Activated T-cell treated with anti-CD3 and anti-CD28 coated beads, Interleukin-2, amount 50 U/mL, for 48 hours (primary cell): ENCODE data around the gene NAA38.
"Not testable (repeated sequence)": the region's sequence is repeated elsewhere in the genome, so short reads cannot be mapped to it uniquely, and the experiment has no call there.

Experiments
- DNase-seq, 2 experiments: peaks; one replicate each; pipeline ENCODE4 v3.0.0-alpha.2; 2020

NAA38 gene

DNA sequence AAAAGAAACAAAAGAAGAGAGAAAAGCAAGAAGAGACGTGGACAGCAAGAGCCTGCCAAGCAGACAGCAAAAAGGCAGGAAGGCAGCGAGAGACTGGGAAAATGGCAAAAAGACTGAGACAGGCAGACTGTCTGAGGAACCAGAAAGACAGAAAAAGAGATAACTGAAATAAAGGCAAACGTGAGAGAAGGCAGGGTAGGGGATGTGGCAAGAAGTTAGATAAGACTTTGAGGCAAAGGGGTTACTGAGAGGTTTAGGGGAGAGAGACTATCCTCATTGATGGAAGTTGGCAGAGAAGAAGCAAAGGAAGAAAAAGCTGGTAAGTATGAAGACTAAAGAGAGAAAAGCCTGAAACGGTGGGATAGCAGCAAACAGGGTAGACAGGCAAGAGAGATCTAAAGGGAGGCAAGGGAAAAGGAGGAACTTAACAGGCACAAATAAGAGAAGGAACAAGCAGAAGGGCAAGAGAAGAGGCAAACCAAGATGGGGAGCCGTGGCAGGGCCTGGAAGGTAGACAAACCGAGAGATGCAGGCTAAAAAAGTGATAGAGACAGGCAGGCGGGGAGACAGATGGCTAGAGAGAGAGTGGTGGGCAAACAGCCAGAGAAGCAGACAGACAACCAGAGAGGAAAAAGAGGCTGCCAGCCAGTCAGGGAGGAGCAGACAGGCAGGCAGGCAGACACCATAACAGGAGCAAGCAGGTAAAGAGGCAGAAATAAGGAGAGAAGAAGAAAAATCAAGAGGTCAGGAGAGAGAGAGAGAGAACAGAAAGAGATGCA is 24.1 kb upstream of the NAA38 start:
- no peak for DNase-seq

DNA sequence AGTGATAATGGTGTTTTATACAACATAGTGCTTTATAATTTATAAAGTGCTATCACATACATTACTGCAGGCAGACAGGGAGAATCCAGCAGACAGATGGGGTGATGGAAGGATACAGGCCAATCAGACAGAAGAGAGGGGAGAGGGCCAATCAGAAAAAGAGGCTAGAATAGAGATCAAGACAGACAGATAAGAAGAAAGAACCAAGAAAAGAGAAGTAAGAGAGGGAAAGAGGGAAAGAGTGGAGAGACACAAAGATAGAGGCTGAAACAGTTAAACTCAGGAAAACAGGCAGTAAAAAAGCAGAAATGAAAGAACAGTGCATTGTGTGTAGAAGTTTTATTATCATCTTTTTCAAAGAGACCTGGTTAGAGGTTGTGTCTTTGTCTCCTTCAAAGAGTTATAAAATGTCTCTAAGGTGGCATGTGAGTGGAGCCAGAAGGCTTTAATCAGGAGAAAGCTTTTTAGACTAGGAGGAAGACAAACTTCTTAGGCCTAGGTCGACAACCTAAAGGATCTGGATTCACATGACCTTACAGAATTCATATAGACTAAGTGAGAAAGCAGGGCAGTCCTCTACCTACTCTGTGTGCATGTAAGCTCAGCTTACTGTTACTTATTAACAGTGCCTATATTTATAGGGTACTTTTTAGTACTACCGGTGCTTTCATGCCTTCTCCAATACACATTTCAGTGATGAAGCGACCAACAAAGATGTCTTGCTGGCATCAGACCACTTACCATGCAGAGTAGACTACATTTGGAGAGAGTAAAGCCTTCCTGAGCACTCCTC is 22.9 kb upstream of the NAA38 start:
- no peak for DNase-seq

DNA sequence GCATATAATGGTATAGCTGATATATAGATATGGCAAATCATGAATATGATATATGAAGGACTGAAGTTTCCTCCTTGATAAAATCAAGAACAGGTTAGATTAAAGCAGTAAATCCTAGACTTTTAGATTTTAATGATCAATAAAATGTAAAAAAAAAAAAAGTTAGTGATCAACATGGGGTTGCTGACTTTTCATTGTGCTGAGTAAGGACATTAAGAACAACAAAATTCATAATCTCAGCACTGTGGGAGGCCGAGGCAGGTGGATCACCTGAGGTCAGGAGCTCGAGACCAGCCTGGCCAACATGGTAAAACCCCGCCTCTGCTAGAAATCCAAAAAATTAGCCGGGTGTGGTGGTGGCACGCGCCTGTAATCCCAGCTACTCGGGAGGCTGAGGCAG is 20.9 kb upstream of the NAA38 start:
- DNase-seq = no peak

DNA sequence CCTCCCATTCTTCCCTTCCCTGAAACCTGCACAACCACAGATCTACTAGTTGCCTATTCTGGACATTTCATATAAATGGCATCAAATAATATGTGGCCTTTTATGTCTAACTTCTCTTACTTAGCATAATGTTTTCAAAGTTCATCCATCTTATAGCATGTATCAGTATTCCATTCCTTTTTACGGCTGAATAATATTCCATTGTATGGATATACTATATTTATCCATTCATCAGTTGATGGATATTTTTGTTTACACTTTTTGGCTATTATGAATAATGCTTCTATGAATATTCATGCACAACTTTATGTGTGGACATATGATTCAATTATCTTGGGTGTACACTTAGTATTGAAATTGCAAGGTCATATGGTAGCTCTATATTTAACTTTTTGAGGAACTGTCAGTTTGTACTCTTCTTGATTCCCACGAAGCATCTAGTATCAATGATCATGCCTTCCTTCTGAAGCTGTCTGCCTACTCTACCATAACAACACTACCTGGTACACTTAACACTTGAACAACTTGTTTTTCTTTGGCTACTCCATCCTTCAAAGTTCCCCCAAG is 18.5 kb upstream of the NAA38 start:
- DNase-seq = no peak

DNA sequence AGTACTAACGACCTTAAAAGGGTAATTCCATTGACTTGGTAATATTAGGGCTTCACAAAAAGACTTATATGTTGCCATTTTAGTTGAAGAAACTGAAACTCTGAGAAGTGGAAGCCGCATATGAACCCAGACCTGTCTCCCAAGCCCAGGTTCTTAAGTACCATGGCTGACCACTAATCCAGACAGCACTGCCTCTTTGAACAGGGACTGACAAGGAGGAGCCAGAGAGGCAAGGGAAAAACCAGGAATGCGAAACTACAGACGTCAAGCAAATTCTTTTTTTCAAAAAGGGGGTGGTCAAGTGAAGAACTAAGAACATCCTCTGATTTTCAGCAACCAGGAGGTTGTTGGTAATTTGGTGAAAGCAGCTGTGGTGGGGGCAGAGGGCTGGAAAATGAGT is 15.7 kb upstream of the NAA38 start:
- DNase-seq = no peak

DNA sequence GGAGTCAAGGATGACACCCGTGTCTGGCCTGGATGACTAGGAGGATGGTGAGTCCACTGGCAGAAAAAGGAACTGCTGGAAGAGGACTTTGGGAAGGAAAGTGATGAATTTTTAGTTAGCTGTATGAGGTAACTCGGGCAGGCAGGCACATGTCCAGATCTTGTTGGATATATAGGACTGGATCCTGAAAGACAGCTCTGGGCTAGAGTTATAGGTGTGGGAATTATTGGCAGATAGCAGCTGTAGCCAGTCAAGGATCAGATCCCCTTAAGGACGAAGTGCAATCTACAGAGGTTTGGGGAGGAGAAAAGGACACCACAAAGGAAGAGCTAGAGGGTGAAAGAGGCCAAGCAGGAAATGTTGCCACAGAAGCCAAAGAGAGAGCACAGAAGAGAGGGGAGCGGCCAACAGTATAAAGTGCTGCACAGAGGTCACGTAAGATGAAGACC is 10.5 kb upstream of the NAA38 start:
- no peak for DNase-seq

DNA sequence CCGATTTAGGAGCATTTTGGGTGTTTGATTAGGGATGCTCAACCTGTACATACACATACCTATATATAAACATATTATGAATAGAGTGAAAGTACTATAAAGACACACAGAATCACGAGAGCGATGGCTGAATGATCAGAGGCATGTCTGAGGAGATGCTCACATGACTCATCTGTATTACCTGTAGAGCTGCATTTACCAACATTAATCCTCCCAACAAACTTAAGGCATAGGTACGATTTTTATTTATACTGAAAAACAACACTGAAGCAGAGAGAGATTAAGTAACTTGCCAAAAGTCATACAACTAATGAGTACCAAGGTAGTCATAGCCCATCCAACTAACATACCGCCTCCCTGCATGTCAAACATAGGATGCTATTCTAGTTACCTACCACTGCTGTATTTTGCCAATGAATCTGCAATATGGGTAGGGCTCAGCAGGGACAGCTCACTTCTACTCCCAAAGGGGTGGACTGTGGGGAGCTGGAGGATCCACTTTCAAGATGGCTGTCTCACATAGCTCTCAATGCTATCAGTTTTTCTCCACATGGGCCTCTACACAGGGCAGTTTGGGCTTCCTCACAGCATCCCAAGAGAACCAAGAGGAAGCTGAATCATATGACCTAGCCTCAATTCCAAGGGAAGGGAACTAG is 7.8 kb upstream of the NAA38 start:
- DNase-seq = no peak

DNA sequence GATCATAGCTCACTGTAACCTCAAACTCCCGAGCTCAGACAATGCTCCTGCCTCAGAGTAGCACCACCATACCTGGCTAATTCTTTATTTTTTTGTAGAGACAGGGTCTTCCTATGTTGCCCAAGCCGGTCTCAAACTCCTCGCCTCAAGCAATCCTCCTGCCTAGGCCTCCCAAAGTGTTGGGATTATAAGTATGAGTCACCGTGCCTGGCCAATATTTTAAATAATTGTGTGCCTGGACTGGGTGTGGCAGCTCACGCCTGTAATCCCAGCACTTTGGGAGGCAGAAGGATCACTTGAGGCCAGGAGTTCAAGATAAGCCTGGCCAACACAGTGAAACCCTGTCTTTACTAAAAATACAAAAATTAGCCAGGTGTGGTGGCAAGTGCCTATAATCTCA is 7.0 kb upstream of the NAA38 start:
- not testable (repeated sequence) for DNase-seq

DNA sequence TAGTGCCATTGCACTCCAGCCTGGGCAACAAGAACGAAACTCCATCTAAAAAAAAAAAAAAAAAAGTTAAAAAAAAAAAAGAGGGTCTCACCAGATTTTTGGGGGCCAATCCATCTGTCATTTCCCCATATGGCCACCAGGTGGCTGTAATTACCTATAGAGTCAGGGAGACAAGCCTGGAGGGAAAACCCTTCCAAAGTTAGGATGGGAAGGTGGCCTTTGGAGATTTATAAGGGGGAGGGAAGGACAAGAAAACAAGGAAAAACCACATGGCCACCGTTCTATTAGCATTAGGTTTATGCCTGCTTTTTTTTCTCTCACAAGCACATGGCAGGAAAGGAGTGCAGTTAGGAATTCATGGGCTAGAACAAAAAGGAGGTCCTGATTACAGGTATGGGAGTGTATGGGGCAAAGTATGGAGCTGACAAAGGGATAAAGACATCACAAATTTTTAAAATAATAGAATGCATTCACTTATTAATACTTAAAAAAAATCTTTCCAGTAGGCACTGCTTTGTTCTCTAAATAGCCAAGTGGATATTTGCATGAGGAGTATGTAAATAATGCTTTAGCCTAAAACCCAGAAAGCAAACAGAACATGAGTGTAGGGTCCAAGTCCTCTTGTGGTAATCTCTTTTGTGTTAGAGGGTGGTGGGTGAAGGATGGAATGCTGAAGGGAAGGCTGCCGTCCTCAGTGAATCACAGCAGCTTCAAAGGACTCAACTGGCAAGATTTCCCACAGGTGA is 5.5 kb upstream of the NAA38 start:
- DNase-seq = peak in 1 of 2 experiments; percentile 54

DNA sequence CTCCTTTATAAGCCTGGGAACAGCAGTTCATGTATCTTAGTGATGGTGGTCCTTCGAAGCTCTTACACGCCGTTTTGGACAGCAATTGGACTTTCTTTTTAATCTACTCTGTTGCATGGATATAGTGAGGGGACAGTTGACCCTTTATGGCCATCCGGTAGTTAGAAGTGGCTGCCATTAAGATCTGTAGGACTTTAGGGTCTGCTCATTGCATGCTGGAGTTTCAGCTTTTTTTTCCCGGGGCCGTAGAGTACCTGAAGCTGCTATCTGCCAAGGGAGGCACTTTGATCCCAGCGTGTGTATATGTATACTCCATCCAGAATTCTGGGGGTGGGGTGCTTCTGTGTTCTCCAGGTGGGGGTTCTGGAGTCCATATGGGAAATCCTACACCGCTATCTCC is 1.7 kb upstream of the NAA38 start:
- DNase-seq = no peak

DNA sequence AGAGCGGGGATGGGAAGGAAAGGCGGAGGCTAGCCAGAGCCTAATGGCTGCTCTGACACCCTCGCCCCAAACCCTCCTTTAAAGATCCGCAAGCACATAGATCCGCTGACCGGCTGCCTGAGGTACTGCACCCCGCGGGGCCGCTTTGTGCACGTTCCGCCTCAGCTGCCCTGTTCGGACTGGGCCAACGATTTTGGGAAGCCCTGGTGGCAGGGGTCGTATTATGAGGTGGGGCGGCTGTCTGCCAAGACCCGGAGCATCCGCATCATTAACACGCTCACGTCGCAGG is 1.1 kb upstream of the NAA38 start:
- no peak for DNase-seq

DNA sequence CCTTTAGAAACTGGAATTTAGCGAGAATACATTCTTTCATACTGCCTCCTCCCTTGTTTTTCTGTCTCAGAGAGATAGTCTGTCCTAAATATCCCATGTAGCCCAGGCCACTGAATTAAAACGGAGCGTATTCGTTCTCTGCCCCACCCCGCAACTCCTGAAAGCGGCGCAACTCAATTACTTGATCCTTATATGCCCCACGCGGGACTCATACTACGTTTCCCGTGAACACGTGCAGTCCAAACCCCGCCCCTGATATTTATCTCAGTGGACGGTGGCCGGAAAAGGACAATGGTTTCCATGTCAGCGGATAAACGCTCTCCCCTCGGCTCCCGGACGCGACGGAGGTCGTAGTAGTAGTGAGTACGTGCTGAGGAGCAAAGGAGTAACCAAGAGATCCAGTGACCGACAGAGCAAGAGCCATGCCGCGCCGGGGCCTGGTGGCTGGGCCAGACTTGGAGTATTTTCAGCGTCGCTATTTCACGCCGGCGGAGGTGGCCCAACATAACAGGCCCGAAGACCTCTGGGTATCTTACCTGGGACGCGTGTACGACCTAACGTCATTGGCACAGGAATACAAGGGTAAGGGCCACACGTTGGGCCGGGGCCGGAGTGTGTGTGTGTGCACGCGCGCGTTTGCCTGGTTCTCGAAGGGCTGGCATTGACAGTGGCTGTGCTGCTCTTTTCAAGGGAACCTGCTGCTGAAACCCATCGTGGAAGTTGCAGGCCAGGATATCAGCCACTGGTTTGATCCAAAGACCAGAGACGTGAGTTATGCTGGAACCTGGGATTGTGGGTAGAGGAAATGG is 558 bp upstream of the NAA38 start, which contains the start of gene CYB5D1:
Gene CYB5D1 (plus strand): TSS at position 291 of the 809 bp plus-strand sequence. CDS start 132 bp downstream, at position 423.
- DNase-seq = peak; percentile 92 to 93

DNA sequence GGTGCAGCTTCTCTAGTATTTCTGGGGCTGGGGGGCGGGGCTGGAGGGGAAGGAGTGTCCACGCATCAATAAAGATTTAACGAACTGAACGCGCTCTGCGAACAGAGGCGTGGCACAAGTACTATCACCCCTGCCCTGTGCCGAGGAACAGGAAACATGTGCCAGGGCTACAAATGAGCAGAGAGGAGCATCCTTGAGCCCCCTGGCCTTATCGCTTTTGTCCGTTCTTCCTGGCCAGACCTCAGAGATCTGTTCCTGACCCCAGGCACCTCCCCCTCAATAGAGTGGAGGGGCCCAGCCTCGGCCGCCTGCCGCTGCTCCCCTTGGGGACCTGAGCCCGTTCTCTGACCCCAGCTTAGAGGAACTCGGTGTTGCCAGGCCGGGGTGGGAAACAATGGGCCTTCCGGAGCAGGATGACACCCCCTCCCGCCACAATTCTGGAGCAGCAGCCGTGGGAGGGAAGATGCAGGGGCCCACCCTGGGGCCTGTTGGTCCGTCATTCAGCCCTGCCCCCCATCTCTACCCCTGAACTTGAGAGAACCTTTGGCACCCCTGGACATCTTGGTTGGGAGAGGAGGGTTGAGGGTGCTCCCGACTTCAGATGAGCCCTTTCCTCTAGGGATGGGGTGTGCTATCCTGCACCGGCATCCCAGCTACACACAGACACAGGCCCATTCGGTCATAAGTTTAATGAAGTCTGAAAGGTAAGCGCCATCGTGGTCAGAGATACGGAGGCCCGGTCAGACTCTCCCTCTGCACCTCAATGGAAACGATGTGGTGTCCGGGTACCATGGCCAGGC is 1.1 kb downstream of the NAA38 start:
- peak; percentile 55 to 56 for DNase-seq

DNA sequence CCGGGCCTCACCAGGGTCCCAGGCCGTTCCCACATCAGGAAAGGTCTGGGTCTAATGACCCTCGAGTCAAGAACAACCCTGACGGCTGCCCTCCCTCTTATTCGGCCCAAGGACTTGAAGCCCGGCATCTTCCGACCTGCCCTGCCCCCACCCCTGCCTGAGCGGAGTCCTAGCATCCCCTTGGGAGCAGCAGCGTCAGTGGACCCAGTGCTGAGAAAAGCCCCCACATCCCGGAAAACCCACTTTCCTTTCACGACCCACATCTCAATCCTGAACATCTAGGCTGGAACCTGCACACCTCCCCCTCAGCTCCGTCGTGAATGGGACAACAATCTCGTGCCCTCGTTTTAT is 1.7 kb downstream of the NAA38 start:
- DNase-seq = no peak

DNA sequence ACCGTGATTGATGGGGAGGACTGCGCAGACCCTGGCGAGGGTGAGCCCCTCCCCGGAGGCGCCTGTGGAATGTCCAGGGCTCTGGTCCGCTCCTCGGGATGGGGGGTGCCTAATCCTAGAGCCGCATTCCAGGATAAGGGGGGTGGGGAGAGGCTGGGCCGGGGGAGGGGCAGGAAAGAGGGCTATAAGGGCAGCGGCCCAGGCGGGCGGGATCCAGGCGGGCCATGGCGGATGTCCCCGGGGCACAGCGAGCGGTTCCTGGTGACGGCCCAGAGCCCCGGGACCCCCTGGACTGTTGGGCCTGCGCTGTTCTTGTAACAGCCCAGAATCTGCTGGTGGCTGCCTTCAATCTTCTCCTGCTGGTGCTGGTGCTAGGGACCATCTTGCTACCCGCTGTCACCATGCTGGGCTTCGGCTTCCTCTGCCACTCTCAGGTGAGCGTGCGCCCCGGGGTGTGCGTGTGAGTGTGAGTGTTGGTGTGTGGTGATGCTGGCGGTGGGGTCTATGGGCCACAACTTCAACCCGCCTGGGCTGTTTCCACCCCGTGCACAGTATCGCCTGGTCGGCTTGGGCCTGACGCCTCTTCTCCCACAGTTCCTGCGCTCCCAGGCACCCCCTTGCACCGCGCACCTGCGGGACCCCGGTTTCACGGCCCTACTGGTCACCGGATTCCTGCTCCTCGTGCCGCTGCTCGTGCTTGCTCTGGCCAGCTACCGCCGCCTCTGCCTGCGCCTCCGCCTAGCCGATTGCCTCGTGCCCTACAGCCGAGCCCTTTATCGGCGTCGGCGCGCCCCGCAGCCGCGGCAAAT is 2.3 kb downstream of the NAA38 start, which contains the start of gene TMEM88:
Gene TMEM88 (plus strand): TSS at position 216 of the 809 bp plus-strand sequence. CDS start 9 bp downstream, at position 225.
- peak; percentile 24 to 27 for DNase-seq

DNA sequence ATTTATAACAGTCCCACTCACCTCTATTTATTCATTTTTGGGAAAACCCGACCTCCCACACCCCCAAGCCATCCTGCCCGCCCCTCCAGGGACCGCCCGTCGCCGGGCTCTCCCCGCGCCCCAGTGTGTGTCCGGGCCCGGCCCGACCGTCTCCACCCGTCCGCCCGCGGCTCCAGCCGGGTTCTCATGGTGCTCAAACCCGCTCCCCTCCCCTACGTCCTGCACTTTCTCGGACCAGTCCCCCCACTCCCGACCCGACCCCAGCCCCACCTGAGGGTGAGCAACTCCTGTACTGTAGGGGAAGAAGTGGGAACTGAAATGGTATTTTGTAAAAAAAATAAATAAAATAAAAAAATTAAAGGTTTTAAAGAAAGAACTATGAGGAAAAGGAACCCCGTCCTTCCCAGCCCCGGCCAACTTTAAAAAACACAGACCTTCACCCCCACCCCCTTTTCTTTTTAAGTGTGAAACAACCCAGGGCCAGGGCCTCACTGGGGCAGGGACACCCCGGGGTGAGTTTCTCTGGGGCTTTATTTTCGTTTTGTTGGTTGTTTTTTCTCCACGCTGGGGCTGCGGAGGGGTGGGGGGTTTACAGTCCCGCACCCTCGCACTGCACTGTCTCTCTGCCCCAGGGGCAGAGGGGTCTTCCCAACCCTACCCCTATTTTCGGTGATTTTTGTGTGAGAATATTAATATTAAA is 3.1 kb downstream of the NAA38 start:
- peak in 1 of 2 experiments; percentile 14 for DNase-seq

DNA sequence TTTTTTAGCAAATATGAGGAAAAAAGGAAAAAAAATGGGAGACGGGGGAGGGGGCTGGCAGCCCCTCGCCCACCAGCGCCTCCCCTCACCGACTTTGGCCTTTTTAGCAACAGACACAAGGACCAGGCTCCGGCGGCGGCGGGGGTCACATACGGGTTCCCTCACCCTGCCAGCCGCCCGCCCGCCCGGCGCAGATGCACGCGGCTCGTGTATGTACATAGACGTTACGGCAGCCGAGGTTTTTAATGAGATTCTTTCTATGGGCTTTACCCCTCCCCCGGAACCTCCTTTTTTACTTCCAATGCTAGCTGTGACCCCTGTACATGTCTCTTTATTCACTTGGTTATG is 3.7 kb downstream of the NAA38 start:
- DNase-seq = peak in 1 of 2 experiments; percentile 18

DNA sequence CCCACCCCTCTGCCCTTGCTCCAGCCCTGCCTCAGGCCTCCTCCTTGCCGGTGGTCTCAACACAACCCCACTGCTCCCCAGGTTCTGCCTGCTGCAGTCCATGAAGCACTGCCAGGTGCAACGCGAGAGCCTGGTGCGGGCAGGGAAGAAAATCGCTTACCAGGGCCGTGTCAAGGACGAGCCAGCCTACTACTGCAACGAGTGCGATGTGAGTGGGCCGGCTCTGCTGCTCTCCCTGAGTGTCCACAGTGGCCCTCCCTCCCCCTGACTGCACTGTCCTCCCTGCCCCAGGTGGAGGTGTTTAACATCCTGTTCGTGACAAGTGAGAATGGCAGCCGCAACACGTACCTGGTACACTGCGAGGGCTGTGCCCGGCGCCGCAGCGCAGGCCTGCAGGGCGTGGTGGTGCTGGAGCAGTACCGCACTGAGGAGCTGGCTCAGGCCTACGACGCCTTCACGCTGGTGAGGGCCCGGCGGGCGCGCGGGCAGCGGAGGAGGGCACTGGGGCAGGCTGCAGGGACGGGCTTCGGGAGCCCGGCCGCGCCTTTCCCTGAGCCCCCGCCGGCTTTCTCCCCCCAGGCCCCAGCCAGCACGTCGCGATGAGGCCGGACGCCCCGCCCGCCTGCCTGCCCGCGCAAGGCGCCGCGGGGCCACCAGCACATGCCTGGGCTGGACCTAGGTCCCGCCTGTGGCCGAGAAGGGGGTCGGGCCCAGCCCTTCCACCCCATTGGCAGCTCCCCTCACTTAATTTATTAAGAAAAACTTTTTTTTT is 4.3 kb downstream of the NAA38 start:
- DNase-seq = peak in 1 of 2 experiments; percentile 18

DNA sequence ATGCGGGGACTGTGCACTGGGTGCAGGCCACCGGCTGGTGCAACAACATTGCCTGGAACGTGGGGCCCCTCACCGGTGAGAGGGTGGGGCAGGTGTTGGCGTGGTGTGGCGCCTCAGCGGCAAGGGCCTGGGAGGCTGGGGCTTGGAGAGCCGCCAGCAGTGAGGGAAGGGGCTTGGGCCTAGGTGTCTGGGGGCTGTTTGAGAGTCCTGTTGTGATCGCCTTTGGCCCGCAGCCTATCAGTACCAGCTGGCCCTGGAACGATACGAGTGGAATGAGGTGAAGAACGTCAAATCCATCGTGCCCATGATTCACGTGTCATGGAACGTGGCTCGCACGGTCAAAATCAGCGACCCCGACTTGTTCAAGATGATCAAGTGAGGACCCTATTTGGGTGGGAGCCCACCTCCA is 5.1 kb downstream of the NAA38 start:
- no peak for DNase-seq
